ENCODE measurements around the gene CHD9NB.
A peak's percentile ranks its signal among the peaks of the same experiment; 100 is the strongest.

The CHD9NB gene

GRCh38 chr16:53052519-53053501 is at the start of gene CHD9NB:
Gene CHD9NB, minus strand, starts transcription at chr16:53052897. Its CDS starts 8,739 bp downstream, at chr16:53044158.
- DNase-seq = peak; percentile 75

DNA sequence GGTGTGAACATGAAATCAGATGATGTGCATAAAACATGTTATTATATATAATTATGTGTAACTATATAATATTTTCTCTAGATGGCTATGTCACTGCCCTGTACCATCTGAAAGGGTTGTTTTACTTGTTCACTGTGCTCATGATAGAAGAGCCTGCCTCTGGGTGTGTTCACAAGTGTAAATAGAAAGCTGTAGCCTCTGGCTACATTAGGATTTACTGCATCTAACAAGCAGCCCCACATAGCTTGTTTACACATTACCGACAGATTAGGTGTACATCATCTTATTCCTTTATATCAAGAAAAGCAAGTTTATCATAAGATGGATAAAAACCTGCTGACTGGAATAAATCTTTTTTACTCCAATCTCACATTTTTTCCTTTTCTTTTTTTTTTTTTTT is 48.2 kb upstream of the CHD9NB start:
- DNase-seq = no peak

- DNase-seq = no peak
Measured at GRCh38 chr16:53100131-53100748, 47.5 kb upstream of the CHD9NB start.

- DNase-seq = peak; percentile 73
Measured at GRCh38 chr16:53099318-53100130, 46.8 kb upstream of the CHD9NB start.

DNA sequence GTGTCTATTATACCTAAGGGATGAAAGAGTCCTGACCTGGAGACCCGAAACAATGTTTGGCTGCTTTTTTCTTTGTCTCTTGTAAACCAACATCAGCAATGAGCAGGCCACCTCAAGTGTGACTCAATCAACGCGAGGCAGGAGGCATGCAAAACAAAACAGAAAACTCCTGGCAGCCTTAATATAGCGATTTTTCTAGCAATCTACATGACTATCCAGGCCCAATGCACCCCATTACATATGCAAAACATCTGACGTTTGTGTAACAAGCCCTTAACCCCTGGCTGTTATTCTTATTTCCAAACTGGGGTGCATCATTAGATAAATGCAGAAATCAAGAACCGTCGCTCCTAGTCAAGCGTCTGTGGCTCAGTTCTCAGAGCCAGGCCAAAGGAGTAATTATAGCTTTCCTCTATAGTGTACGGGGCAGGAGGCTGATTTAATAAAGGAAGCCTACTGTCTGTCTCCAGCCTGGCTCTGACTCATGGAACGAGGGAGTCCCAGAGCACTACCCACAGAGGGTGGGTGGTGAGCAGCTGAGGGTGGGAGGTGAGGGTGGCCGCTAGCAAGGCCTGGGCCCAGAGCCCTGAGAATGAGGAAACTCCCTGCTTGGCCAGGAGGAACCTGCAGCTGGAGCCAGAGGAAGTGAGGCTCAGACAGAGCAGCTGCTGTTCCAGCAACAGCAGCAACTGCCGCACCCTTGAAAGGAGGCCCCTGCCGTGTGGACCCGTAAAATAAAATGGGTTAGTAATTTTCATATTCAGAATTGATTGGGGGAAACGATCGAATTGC is 46.0 kb upstream of the CHD9NB start:
- peak; percentile 80 for DNase-seq

GRCh38 chr16:53097190-53097589 is 44.5 kb upstream of the CHD9NB start:
- DNase-seq = no peak

DNA sequence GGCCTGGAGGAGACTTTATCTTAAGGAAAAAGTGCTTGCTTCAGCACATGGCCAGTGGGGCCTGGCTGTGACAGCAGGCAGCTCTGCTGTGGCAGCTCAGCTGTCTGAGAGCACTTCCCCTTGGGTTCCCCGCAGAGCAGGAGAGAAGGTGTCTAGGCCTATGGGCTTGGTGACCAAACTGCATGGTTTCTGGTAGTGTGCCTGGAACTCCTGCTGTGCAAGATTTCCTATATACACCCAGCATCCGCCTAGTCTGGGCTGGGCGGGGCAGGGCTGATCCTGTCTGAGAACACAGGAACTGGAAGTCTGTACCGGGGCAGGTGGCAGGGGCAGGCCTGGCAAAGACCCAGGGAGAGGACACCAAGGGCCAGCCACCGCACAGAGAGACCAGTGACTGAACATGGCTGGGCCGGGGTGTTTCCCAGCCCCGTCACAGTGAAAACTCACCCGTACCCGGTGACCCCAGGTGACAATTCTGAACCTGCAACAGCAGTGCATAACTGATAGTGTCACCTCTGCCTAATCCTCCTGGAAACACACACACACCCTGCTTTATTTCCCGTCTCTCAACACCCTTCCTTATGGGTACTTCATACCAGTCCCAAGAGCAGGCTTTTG is 41.4 kb upstream of the CHD9NB start:
- no peak for DNase-seq

DNA sequence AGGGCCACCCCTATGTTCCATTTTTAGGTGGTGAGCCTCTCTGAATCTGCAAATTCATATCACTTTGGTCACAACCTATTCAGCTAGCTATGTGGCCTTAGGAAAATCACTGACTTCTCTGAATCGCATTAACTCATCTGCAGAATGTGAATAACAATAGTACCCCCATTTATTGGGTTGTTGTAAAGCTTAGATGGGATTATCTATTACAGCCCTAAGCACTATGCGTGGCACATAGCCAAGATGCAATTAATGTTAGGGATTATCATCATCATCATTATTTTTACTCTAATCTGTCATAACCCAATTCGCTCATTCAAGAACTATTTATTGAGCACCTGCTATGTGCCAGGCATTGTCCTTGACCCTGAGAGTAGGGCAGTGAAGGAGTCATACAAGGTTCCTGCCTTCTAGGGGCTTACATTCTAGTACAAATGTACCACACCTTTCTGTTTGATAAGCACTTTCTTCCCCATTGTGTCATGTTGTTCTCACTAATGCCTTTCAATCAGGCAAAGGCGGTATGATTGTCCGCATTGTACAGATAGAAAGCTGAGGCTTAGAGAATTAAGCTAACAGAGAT is 40.6 kb upstream of the CHD9NB start:
- DNase-seq = no peak

DNA sequence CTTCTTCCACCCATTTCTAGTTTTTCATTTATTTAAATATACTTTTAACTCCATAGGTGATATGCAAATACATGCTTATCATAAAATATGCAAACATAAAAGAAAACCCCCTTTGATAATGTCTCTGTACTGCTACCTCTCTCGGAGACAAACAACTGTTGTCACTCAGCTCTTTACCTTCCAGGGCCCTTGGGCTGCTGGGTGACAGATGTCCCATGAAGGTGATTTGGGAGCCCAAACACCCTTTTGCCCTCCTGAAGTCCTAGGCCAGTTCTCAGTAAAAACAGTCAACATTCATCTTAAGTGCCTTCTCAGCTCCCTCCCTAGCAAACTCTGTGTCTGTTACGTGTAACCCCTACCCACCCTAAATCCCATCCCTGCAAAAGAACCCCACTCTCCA is 39.6 kb upstream of the CHD9NB start:
- DNase-seq = no peak

- peak; percentile 76 for DNase-seq
Measured at GRCh38 chr16:53091466-53092211, 38.9 kb upstream of the CHD9NB start.

GRCh38 chr16:53090591-53091411 is 38.1 kb upstream of the CHD9NB start:
- DNase-seq = peak; percentile 51

DNA sequence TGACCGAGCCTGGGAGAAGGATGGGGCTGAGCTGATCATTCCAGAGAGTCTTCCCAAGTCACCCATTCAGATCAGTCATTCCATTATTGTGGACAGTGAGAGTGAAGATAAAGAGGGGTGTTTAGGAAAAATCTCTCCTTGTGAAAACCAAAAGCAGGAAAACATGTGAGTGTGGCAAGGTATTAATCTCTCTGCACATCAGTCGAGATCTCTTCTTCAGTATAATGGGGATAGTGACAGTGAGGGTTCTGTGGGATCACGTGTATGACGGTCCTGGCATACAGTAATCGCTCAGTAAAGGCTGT is 37.5 kb upstream of the CHD9NB start:
- DNase-seq = no peak

- DNase-seq = no peak
Measured at GRCh38 chr16:53089434-53090285, 37.0 kb upstream of the CHD9NB start.

DNA sequence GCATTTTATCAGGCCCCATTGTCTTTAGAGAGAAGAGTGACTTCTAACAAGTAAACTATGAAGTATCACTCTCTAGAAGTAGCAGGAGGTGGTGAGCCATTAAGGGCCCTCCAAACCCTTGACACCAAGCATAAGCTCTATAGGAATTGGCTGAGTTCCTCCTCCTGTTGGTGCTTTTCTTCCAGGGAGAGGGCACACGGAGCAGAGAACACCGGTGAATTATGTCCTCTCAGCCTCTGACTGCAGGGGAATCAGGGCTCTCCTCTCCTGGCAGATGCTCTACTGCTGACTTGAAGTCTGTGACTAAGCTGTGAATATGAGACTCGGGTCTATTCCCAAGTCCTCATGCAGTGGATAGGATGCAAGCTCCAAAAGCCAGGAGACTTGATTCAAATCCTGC is 34.4 kb upstream of the CHD9NB start:
- no peak for DNase-seq

DNA sequence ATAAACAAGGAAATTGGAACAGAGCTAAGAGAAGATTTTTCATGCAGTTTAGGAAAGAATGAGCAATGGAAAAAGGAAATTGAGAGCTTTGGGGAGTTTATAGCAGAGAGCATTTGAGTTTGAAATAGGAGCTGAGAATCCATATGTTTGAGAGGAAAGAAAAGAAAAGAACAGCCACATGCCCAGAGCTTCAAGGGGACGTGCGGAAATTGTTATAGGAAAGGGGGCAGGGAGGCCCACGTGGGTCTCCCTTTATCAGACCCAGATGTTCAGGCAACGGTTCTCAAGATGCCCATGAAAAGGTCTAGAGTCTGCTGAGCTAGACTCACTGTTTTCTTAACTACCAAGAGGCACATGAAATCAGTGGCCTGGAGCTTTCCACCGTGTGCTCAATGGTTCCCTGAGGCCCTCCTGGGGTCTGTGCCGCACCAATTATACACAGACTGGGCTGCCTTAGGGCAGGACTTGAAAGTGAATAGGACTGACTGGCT is 33.3 kb upstream of the CHD9NB start:
- no peak for DNase-seq

- DNase-seq = no peak
Measured at GRCh38 chr16:53085369-53085843, 32.7 kb upstream of the CHD9NB start.

DNA sequence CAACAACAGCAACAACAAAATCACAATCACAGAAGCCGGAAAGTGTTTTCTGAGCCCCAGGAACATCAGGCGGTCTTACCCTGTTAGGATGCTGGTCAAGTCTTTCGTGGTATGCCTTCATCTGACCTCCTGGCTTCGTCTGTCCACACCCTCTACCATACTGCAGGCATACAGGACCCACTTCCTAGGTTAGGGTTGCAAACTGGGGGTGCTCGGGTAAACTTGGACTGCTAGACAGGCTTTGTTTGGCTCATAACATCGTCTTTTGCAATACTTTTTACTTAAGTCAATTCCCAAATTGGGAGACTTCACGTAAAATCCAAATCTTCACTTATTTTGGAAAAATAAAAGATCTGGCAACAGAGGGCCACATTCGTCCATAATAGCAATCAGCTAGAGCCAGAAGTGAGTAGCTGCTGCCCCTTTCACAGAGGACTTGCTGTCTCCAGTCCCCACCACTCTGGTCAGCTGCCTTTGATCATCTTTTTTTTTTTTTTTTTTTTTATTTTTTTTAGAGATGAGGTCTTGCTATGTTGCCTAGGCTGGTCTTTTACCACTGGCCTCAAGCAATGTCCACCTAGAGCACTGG is 32.1 kb upstream of the CHD9NB start:
- no peak for DNase-seq

DNA sequence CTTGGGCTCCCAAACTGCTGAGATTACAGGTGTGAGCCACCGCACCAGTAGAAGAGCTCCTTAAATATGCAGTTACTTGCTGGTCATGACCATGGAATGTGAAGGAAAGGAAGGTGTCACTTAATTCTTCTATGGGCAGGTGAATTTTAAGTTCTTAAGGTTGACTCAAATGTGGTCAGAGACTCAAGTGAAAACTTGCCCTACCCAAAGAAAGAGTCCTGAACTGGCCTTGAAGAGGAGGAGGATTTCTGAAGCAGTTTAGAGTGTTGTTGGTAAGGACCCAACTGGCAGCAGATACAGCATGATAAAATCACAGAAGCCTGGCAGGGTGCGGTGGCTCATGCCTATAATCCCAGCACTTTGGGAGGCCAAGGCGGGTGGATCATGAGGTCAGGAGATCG is 31.4 kb upstream of the CHD9NB start:
- DNase-seq = no peak

Data from amniotic stem cell (primary cell).